B cell (primary cell): Measurements from ENCODE around the gene SNX20. TPM values are rescaled to one million over a fixed set of nuclear protein-coding genes. Genes with fewer than 3 reads are reported as not detected.

ENCODE experiments used
- ATAC-seq: fragments of 200-7000 bp; cut with Tn5 transposase; one replicate; pipeline ENCODE4 v1.10.0; 2021; ENCODE audit warnings: low read depth, mild to moderate bottlenecking, moderate number of reproducible peaks, moderate library complexity
- CTCF ChIA-PET: fragments of 350-600 bp; sonication (Branson Sonifier 250); formaldehyde crosslinking; loops from one replicate; lab custom pipeline; 2021; ENCODE audit warnings: antibody characterized with exemption, inconsistent platforms; lab: Charles Lee
- POLR2A ChIA-PET: fragments of 350-600 bp; sonication (Branson Sonifier 250); formaldehyde crosslinking; loops from one replicate; lab custom pipeline; 2021; ENCODE audit warnings: antibody characterized with exemption; lab: Charles Lee
- DNase-seq: peaks from one replicate; pipeline ENCODE4 v3.0.0; 2013
- H2AFZ ChIP-seq: 2 replicates; pipeline ENCODE4 v1.6.1; 2012; ENCODE audit warnings: mild to moderate bottlenecking, low read depth, low read length; ENCODE audit not compliant: insufficient read depth, poor library complexity, severe bottlenecking
- H3K27ac ChIP-seq, 2 donors: 1 replicate in 1 of 2; 2 replicates in 1 of 2; pipeline ENCODE4 v1.5.1; 2012 to 2013; ENCODE audit warnings: low read length in 2 of 2, mild to moderate bottlenecking in 2 of 2, moderate library complexity in 1 of 2
- H3K27me3 ChIP-seq, 4 experiments: fragments of 200-600 bp in 1 of 4; sonication (generic) in 1 of 4; replicated peaks in 1 of 4; 1 replicate in 2 of 4; 2 replicates in 2 of 4; pipeline versions ENCODE4 v1.6.1 to v1.7.0; 2013 to 2016; ENCODE audit warnings: low read length in 3 of 4, mild to moderate bottlenecking in 2 of 4, mixed read lengths in 1 of 4, moderate library complexity in 1 of 4; ENCODE audit not compliant: insufficient read depth in 4 of 4, control insufficient read depth in 3 of 4; ENCODE audit errors: control extremely low read depth in 1 of 4
- H3K36me3 ChIP-seq, 2 experiments: replicated peaks in 1 of 2; 1 replicate in 1 of 2; 2 replicates in 1 of 2; pipeline versions ENCODE4 v1.6.1 to v1.7.1; 2013; ENCODE audit warnings: low read length in 1 of 2; ENCODE audit not compliant: insufficient read depth in 2 of 2, control insufficient read depth in 1 of 2; ENCODE audit errors: control extremely low read depth in 1 of 2, extremely low read depth in 1 of 2
- H3K4me1 ChIP-seq, 2 donors: fragments of 200-600 bp in 1 of 2; sonication (generic) in 1 of 2; 1 replicate in 1 of 2; 2 replicates in 1 of 2; pipeline versions ENCODE4 v1.5.1 to v1.6.1; 2013 to 2017; ENCODE audit warnings: low read length in 2 of 2; ENCODE audit not compliant: control insufficient read depth in 2 of 2, insufficient read depth in 2 of 2
- H3K4me2 ChIP-seq: replicated peaks from 2 replicates; pipeline ENCODE3; 2012; ENCODE audit warnings: mild to moderate bottlenecking, low read depth, low read length; ENCODE audit not compliant: poor library complexity, severe bottlenecking
- H3K4me3 ChIP-seq, 5 experiments: fragments of 200-600 bp in 1 of 5; sonication (generic) in 1 of 5; 1 replicate in 3 of 5; 2 replicates in 2 of 5; pipeline versions ENCODE4 v1.5.1 to v1.7.0; 2011 to 2016; ENCODE audit warnings: low read length in 4 of 5, mild to moderate bottlenecking in 4 of 5, low read depth in 2 of 5, control low read depth in 1 of 5, moderate library complexity in 1 of 5; ENCODE audit not compliant: insufficient read depth in 1 of 5; ENCODE audit errors: control extremely low read depth in 1 of 5, extremely low read depth in 1 of 5
- H3K79me2 ChIP-seq: fragments of 200-600 bp; sonication (generic); one replicate; pipeline ENCODE4 v1.6.0; 2016; ENCODE audit warnings: low read length; ENCODE audit not compliant: control insufficient read depth, insufficient read depth
- H3K9ac ChIP-seq: fragments of 200-600 bp; sonication (generic); 2 replicates; pipeline ENCODE4 v1.6.1; 2017; ENCODE audit warnings: mild to moderate bottlenecking, low read length, moderate library complexity
- H3K9me3 ChIP-seq, 3 donors: one replicate each; pipeline versions ENCODE4 v1.6.1 to v1.7.1; 2013; ENCODE audit warnings: low read length in 2 of 3; ENCODE audit not compliant: control insufficient read depth in 2 of 3, insufficient read depth in 1 of 3; ENCODE audit errors: control extremely low read depth in 1 of 3
- H4K20me1 ChIP-seq: 2 replicates; pipeline ENCODE4 v1.6.0; 2012; ENCODE audit warnings: mild to moderate bottlenecking, low read length; ENCODE audit not compliant: insufficient read depth, control insufficient read depth, poor library complexity, severe bottlenecking
- H3K27ac Mint-ChIP-seq: one replicate; pipeline ENCODE4 v1.8.0; 2021; ENCODE audit warnings: mixed read lengths
- H3K27me3 Mint-ChIP-seq: one replicate; pipeline ENCODE4 v1.8.0; 2021; ENCODE audit warnings: mixed read lengths
- H3K4me1 Mint-ChIP-seq: one replicate; pipeline ENCODE4 v1.8.0; 2021; ENCODE audit warnings: mixed read lengths
- H3K4me3 Mint-ChIP-seq: one replicate; pipeline ENCODE4 v1.8.0; 2021; ENCODE audit warnings: mixed read lengths
- H3K9me3 Mint-ChIP-seq: one replicate; pipeline ENCODE4 v1.8.0; 2022; ENCODE audit warnings: mixed read lengths; ENCODE audit not compliant: insufficient read depth
- CTCF ChIP-seq: fragments of 200-600 bp; IDR thresholded peaks from one replicate; pipeline ENCODE4 v1.8.0; 2022; ENCODE audit warnings: antibody characterized with exemption, mild to moderate bottlenecking
- EZH2 ChIP-seq: IDR thresholded peaks from 2 replicates; pipeline ENCODE4 v1.6.1; 2012; ENCODE audit warnings: borderline replicate concordance, low read depth, mild to moderate bottlenecking, moderate library complexity, low read length; ENCODE audit not compliant: insufficient read depth, poor library complexity, severe bottlenecking
- WGBS: methylation state at CpG from one replicate; pipeline ENCODE4 v1.1.5; 2013; ENCODE audit warnings: missing lambda C conversion rate; ENCODE audit not compliant: insufficient coverage; 5-methylcytosine and 5-hydroxymethylcytosine counted together
- intact Hi-C: fragments of 100-400 bp; cut with micrococcal nuclease; formaldehyde crosslinking; loops from one replicate; pipeline ENCODE4 v1.10.0; 2022
- polyA plus RNA-seq: library from polyadenylated mRNA; depleted of rRNA; stranded (reverse); fragments of >200 nt; gene quantifications from 2 replicates; pipeline ENCODE4 v1.2.3, GENCODE V29; 2012
- total RNA-seq, 2 donors: library from RNA; stranded (reverse); fragments of 120-200 nt in 1 of 2; gene quantifications; 1 replicate in 1 of 2; 2 replicates in 1 of 2; pipeline versions ENCODE4 v1.2.3 to v1.2.4, GENCODE V29; 2013 to 2022

The SNX20 gene
- total and polyA plus RNA-seq, 2 donors (not counting 1 experiment from before 2014, with no cell fraction given): 34.7 to 43.0 TPM

DNA sequence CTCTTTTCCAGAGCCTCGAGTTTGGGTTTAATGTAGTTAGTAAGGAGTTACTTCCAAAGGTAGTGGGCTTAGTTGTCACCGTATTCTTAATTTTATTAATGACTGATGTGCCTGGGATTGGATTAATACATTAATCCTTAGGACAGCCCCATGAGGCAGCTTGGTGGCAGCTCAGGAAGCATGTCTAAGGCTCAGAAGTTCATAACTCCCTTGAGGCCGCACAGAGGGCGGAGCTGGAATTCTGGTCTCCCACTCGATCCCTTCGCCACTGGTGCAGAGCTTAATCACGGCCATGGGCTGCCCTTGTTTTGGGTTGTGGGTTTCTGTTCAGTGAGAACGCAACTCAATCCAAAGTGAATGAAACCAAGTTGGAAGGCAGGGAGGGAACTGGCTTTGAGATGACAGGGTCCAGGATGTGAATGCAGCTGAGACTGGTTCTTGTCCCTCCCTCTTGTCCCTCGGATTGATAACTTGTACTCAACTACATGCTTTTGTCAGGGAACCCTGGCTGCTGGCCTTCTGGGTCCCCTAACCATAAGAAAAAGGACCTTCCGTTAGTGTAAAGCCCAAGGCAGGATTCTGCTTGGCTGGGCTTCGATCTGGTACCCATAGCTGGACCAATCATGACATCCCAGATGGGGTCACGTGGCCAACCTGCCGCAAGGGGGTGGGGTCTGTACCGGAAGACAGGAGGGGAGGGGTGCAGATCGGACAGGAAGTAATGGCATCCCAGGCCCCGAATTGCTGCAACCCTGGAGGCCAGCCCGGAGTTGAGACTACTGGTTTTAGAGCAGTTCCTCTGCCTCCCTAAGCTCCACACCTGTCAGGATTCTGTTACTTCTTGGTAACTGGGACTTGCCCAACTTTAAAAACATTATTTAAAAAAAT, 45.4 kb downstream of the SNX20 start:
- Histone ChIP-seq H3K9ac (no peak overlapping the region), H2AFZ (no peak overlapping the region), H3K79me2 (no peaks in the 10 kb centered on the region), H3K4me2 (no peak overlapping the region), H3K27me3 (no peaks in the 10 kb centered on the region), H3K9me3 (no peaks in the 10 kb centered on the region), H3K4me3 (no peak overlapping the region), H3K27ac (no peak overlapping the region), H3K4me1 (no peaks in the 10 kb centered on the region), H3K36me3 (no peaks in the 10 kb centered on the region), H4K20me1 (no peaks in the 10 kb centered on the region)
- peaks cover 1% of the 10 kb centered on the region for H3K4me1 Mint-ChIP-seq
- no peak overlapping the region for H3K4me3 Mint-ChIP-seq
- ATAC-seq (no peak), DNase-seq (no peak)
- ChIA-PET POLR2A (interaction anchor here (0.6 kb wide), 1 partner anchor 109 kb away, joined by 7 read pairs; no protein-coding TSS in a partner anchor), CTCF (interaction anchor here (1.0 to 1.1 kb wide), 2 partner anchors 10 to 111 kb away, joined by 3 read pairs; no protein-coding TSS in a partner anchor)
- H3K27me3 Mint-ChIP-seq: peaks cover 8% of the 10 kb centered on the region
- H3K9me3 Mint-ChIP-seq: no peaks in the 10 kb centered on the region
- intact Hi-C loops: no loop called here
- no peak overlapping the region for H3K27ac Mint-ChIP-seq
- WGBS: 91% methylated on average over 9 of the region's 17 CpGs
- TF ChIP-seq CTCF: no peak
- no peak for TF ChIP-seq EZH2

GRCh38 chr16:50634947-50635346, 46.2 kb downstream of the SNX20 start:
- no peak overlapping the region for H3K27ac Mint-ChIP-seq
- no peak for ATAC-seq
- no peaks in the 10 kb centered on the region for H3K27me3 ChIP-seq

More at GRCh38 chr16:50634947-50635346, 46.2 kb downstream of the SNX20 start:
- Histone ChIP-seq H3K9ac (no peak overlapping the region), H2AFZ (no peak overlapping the region), H3K36me3 (no peaks in the 10 kb centered on the region), H3K79me2 (no peaks in the 10 kb centered on the region), H3K27ac (no peak overlapping the region), H3K9me3 (no peaks in the 10 kb centered on the region), H4K20me1 (no peaks in the 10 kb centered on the region), H3K4me3 (no peak overlapping the region), H3K4me2 (no peak overlapping the region), H3K4me1 (no peaks in the 10 kb centered on the region)
- peaks cover 1% of the 10 kb centered on the region for H3K4me1 Mint-ChIP-seq
- ChIA-PET POLR2A (interaction anchor here (0.6 kb wide), 1 partner anchor 110 kb away, joined by 7 read pairs; no protein-coding TSS in a partner anchor), CTCF (interaction anchor here (1.0 to 1.1 kb wide), 2 partner anchors 10 to 112 kb away, joined by 3 read pairs; no protein-coding TSS in a partner anchor)
- intact Hi-C loops: no loop called here
- H3K4me3 Mint-ChIP-seq: no peak overlapping the region
- H3K9me3 Mint-ChIP-seq: no peaks in the 10 kb centered on the region
- TF ChIP-seq EZH2 (no peak), CTCF (no peak)
- DNase-seq: no peak
- 63% methylated on average over 1 of the region's 1 CpG for WGBS
- H3K27me3 Mint-ChIP-seq: peaks cover 4% of the 10 kb centered on the region
